B cell (primary cell): ENCODE results near the gene GTPBP4. TPM values are rescaled to one million over a fixed set of nuclear protein-coding genes. Genes with fewer than 3 reads are reported as not detected.

Source experiments
- ATAC-seq: fragments of 200-7000 bp; cut with Tn5 transposase; one replicate; pipeline ENCODE4 v1.10.0; 2021; ENCODE audit warnings: low read depth, mild to moderate bottlenecking, moderate number of reproducible peaks, moderate library complexity
- CTCF ChIA-PET: fragments of 350-600 bp; sonication (Branson Sonifier 250); formaldehyde crosslinking; loops from one replicate; lab custom pipeline; 2021; ENCODE audit warnings: antibody characterized with exemption, inconsistent platforms; lab: Charles Lee
- POLR2A ChIA-PET: fragments of 350-600 bp; sonication (Branson Sonifier 250); formaldehyde crosslinking; loops from one replicate; lab custom pipeline; 2021; ENCODE audit warnings: antibody characterized with exemption; lab: Charles Lee
- DNase-seq: peaks from one replicate; pipeline ENCODE4 v3.0.0; 2013
- H2AFZ ChIP-seq: 2 replicates; pipeline ENCODE4 v1.6.1; 2012; ENCODE audit warnings: mild to moderate bottlenecking, low read depth, low read length; ENCODE audit not compliant: insufficient read depth, poor library complexity, severe bottlenecking
- H3K27ac ChIP-seq, 2 donors: 1 replicate in 1 of 2; 2 replicates in 1 of 2; pipeline ENCODE4 v1.5.1; 2012 to 2013; ENCODE audit warnings: low read length in 2 of 2, mild to moderate bottlenecking in 2 of 2, moderate library complexity in 1 of 2
- H3K27me3 ChIP-seq, 4 experiments: fragments of 200-600 bp in 1 of 4; sonication (generic) in 1 of 4; replicated peaks in 1 of 4; 1 replicate in 2 of 4; 2 replicates in 2 of 4; pipeline versions ENCODE4 v1.6.1 to v1.7.0; 2013 to 2016; ENCODE audit warnings: low read length in 3 of 4, mild to moderate bottlenecking in 2 of 4, mixed read lengths in 1 of 4, moderate library complexity in 1 of 4; ENCODE audit not compliant: insufficient read depth in 4 of 4, control insufficient read depth in 3 of 4; ENCODE audit errors: control extremely low read depth in 1 of 4
- H3K36me3 ChIP-seq, 2 experiments: replicated peaks in 1 of 2; 1 replicate in 1 of 2; 2 replicates in 1 of 2; pipeline versions ENCODE4 v1.6.1 to v1.7.1; 2013; ENCODE audit warnings: low read length in 1 of 2; ENCODE audit not compliant: insufficient read depth in 2 of 2, control insufficient read depth in 1 of 2; ENCODE audit errors: control extremely low read depth in 1 of 2, extremely low read depth in 1 of 2
- H3K4me1 ChIP-seq, 2 donors: fragments of 200-600 bp in 1 of 2; sonication (generic) in 1 of 2; 1 replicate in 1 of 2; 2 replicates in 1 of 2; pipeline versions ENCODE4 v1.5.1 to v1.6.1; 2013 to 2017; ENCODE audit warnings: low read length in 2 of 2; ENCODE audit not compliant: control insufficient read depth in 2 of 2, insufficient read depth in 2 of 2
- H3K4me2 ChIP-seq: replicated peaks from 2 replicates; pipeline ENCODE3; 2012; ENCODE audit warnings: mild to moderate bottlenecking, low read depth, low read length; ENCODE audit not compliant: poor library complexity, severe bottlenecking
- H3K4me3 ChIP-seq, 5 experiments: fragments of 200-600 bp in 1 of 5; sonication (generic) in 1 of 5; 1 replicate in 3 of 5; 2 replicates in 2 of 5; pipeline versions ENCODE4 v1.5.1 to v1.7.0; 2011 to 2016; ENCODE audit warnings: low read length in 4 of 5, mild to moderate bottlenecking in 4 of 5, low read depth in 2 of 5, control low read depth in 1 of 5, moderate library complexity in 1 of 5; ENCODE audit not compliant: insufficient read depth in 1 of 5; ENCODE audit errors: control extremely low read depth in 1 of 5, extremely low read depth in 1 of 5
- H3K79me2 ChIP-seq: fragments of 200-600 bp; sonication (generic); one replicate; pipeline ENCODE4 v1.6.0; 2016; ENCODE audit warnings: low read length; ENCODE audit not compliant: control insufficient read depth, insufficient read depth
- H3K9ac ChIP-seq: fragments of 200-600 bp; sonication (generic); 2 replicates; pipeline ENCODE4 v1.6.1; 2017; ENCODE audit warnings: mild to moderate bottlenecking, low read length, moderate library complexity
- H3K9me3 ChIP-seq, 3 donors: one replicate each; pipeline versions ENCODE4 v1.6.1 to v1.7.1; 2013; ENCODE audit warnings: low read length in 2 of 3; ENCODE audit not compliant: control insufficient read depth in 2 of 3, insufficient read depth in 1 of 3; ENCODE audit errors: control extremely low read depth in 1 of 3
- H4K20me1 ChIP-seq: 2 replicates; pipeline ENCODE4 v1.6.0; 2012; ENCODE audit warnings: mild to moderate bottlenecking, low read length; ENCODE audit not compliant: insufficient read depth, control insufficient read depth, poor library complexity, severe bottlenecking
- H3K27ac Mint-ChIP-seq: one replicate; pipeline ENCODE4 v1.8.0; 2021; ENCODE audit warnings: mixed read lengths
- H3K27me3 Mint-ChIP-seq: one replicate; pipeline ENCODE4 v1.8.0; 2021; ENCODE audit warnings: mixed read lengths
- H3K4me1 Mint-ChIP-seq: one replicate; pipeline ENCODE4 v1.8.0; 2021; ENCODE audit warnings: mixed read lengths
- H3K4me3 Mint-ChIP-seq: one replicate; pipeline ENCODE4 v1.8.0; 2021; ENCODE audit warnings: mixed read lengths
- H3K9me3 Mint-ChIP-seq: one replicate; pipeline ENCODE4 v1.8.0; 2022; ENCODE audit warnings: mixed read lengths; ENCODE audit not compliant: insufficient read depth
- EZH2 ChIP-seq: IDR thresholded peaks from 2 replicates; pipeline ENCODE4 v1.6.1; 2012; ENCODE audit warnings: borderline replicate concordance, low read depth, mild to moderate bottlenecking, moderate library complexity, low read length; ENCODE audit not compliant: insufficient read depth, poor library complexity, severe bottlenecking
- WGBS: methylation state at CpG from one replicate; pipeline ENCODE4 v1.1.5; 2013; ENCODE audit warnings: missing lambda C conversion rate; ENCODE audit not compliant: insufficient coverage; 5-methylcytosine and 5-hydroxymethylcytosine counted together
- intact Hi-C: fragments of 100-400 bp; cut with micrococcal nuclease; formaldehyde crosslinking; loops from one replicate; pipeline ENCODE4 v1.10.0; 2022
- polyA plus RNA-seq: library from polyadenylated mRNA; depleted of rRNA; stranded (reverse); fragments of >200 nt; gene quantifications from 2 replicates; pipeline ENCODE4 v1.2.3, GENCODE V29; 2012
- total RNA-seq, 2 donors: library from RNA; stranded (reverse); fragments of 120-200 nt in 1 of 2; gene quantifications; 1 replicate in 1 of 2; 2 replicates in 1 of 2; pipeline versions ENCODE4 v1.2.3 to v1.2.4, GENCODE V29; 2013 to 2022
- TF ChIP-seq, protein P1 (sequence below): fragments of 200-600 bp; IDR thresholded peaks from one replicate; pipeline ENCODE4 v1.8.0; 2022; ENCODE audit warnings: antibody characterized with exemption, mild to moderate bottlenecking

GTPBP4 gene
- total and polyA plus RNA-seq, 2 donors (not counting 1 experiment from before 2014, with no cell fraction given) = 11.8 to 45.4 TPM

DNA sequence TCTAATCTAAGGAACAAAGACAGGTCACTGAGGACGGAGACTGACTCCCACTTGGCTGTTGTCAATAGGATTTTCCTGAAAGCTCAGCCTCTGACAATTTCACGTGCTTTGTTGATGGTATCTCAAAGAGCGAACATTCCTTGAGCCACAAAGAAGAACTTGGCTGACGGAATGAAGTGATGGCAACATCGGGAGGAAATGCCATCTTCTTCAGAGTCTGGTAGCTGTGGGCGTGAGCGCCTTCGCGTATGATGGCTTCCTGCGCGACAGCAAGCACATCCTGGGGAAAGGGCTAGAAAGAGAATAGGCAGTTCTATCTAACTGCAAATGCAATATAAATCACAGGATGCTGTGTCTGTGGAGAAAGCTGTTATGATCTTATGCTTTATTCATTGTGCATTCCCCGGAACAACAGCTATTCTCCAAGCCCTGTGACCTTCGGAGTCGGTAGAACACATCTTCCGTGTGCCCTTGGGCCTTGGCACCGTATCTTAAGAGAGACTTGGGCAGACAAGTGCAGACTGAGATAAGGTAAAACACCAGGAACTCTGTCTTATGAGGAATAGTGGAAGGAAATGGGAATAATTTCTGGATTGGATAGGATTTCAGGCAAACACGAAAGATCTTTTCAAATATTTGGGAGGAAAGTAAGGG, 19.6 kb upstream of the GTPBP4 start:
- Histone ChIP-seq H3K36me3 (no peaks in the 10 kb centered on the region), H3K4me1 (no peaks in the 10 kb centered on the region), H3K9ac (no peak overlapping the region), H3K27ac (no peak overlapping the region), H3K79me2 (no peaks in the 10 kb centered on the region), H3K4me2 (no peak overlapping the region), H3K4me3 (no peak overlapping the region), H4K20me1 (no peaks in the 10 kb centered on the region), H2AFZ (no peak overlapping the region), H3K27me3 (peaks cover 0 to 4% (median 0%) of the 10 kb centered on the region in 4 experiments), H3K9me3 (peaks cover 0 to 12% (median 0%) of the 10 kb centered on the region in 3 donors)
- CTCF ChIA-PET = no interaction called here
- no peaks in the 10 kb centered on the region for H3K4me1 Mint-ChIP-seq
- H3K9me3 Mint-ChIP-seq = no peaks in the 10 kb centered on the region
- H3K27ac Mint-ChIP-seq = no peak overlapping the region
- no peak for ATAC-seq
- WGBS = 92% methylated on average over 13 of the region's 17 CpGs
- intact Hi-C loops = no loop called here
- H3K4me3 Mint-ChIP-seq = no peak overlapping the region
- POLR2A ChIA-PET = no interaction called here
- TF ChIP-seq, protein P1, sequence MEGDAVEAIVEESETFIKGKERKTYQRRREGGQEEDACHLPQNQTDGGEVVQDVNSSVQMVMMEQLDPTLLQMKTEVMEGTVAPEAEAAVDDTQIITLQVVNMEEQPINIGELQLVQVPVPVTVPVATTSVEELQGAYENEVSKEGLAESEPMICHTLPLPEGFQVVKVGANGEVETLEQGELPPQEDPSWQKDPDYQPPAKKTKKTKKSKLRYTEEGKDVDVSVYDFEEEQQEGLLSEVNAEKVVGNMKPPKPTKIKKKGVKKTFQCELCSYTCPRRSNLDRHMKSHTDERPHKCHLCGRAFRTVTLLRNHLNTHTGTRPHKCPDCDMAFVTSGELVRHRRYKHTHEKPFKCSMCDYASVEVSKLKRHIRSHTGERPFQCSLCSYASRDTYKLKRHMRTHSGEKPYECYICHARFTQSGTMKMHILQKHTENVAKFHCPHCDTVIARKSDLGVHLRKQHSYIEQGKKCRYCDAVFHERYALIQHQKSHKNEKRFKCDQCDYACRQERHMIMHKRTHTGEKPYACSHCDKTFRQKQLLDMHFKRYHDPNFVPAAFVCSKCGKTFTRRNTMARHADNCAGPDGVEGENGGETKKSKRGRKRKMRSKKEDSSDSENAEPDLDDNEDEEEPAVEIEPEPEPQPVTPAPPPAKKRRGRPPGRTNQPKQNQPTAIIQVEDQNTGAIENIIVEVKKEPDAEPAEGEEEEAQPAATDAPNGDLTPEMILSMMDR = no peak
- no peak for TF ChIP-seq EZH2
- DNase-seq = no peak
- peaks cover 26% of the 10 kb centered on the region for H3K27me3 Mint-ChIP-seq

DNA sequence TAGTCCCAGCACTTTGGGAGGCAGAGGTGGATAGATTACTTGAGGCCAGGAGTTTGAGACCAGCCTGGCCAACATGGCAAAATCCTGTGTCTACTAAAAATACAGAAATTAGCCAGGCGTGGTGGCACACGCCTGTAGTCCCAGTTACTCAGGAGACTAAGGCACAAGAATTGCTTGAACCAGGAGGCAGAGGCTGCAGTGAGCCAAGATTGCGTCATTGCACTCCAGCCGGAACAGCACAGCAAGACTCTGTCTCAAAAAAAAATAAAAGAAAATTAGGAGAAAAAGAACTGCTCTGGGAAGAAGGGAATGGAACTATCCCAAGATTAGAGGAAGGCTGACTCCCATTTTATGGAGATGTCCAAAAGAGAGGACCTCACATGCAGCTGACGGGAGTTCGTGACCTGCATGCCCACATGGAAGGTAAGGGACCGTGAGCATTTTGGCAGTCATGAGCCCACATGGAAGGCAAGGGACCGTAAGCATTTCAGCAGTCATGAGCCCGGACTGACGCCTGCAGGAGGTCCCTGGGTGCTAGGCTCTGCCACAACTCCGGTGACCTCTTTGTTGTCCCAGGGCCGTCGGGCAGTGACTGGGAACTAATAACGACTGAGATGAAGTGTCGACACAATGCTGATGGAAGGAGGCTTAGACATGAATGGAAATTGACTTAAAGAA, 18.6 kb upstream of the GTPBP4 start:
- H3K9ac ChIP-seq = no peak overlapping the region
- H3K27ac ChIP-seq = no peak overlapping the region
- no peak overlapping the region for H2AFZ ChIP-seq
- H3K4me3 ChIP-seq = no peak overlapping the region
- peaks cover 22% of the 10 kb centered on the region for H3K27me3 Mint-ChIP-seq
- DNase-seq = no peak
- no peaks in the 10 kb centered on the region for H3K4me1 Mint-ChIP-seq
- no peak overlapping the region for H3K27ac Mint-ChIP-seq
- ATAC-seq = no peak
- TF ChIP-seq, protein P1 = no peak
- no peak for TF ChIP-seq EZH2
- no peaks in the 10 kb centered on the region for H3K4me1 ChIP-seq
- H3K9me3 ChIP-seq = peaks cover 0 to 12% (median 0%) of the 10 kb centered on the region in 3 donors
- no peaks in the 10 kb centered on the region for H3K79me2 ChIP-seq
- H3K36me3 ChIP-seq = no peaks in the 10 kb centered on the region
- H4K20me1 ChIP-seq = no peaks in the 10 kb centered on the region
- POLR2A ChIA-PET = no interaction called here
- no peak overlapping the region for H3K4me3 Mint-ChIP-seq
- intact Hi-C loops = no loop called here
- CTCF ChIA-PET = no interaction called here
- 85% methylated on average over 11 of the region's 15 CpGs for WGBS
- peaks cover 0 to 4% (median 0%) of the 10 kb centered on the region in 4 experiments for H3K27me3 ChIP-seq
- no peak overlapping the region for H3K4me2 ChIP-seq
- H3K9me3 Mint-ChIP-seq = no peaks in the 10 kb centered on the region
